ENCODE measurements around the gene SEPTIN12. TPM values are rescaled to one million over a fixed set of nuclear protein-coding genes. Genes with fewer than 3 reads are reported as not detected.
A peak's percentile ranks its signal among the peaks of the same experiment; 100 is the strongest.

SEPTIN12 gene
- not detected for total RNA-seq
- polyA plus RNA-seq = under 1 TPM in 1 of 3 donors, not detected in 2; 0.41 TPM
- long read RNA-seq, donor 1 = 0 reads
- long read RNA-seq, donor 2 = 0 reads

GRCh38 chr16:4787627-4788482, at the start of gene SEPTIN12:
Gene SEPTIN12, minus strand, starts transcription at chr16:4788345. Its CDS starts 700 bp downstream, at chr16:4787645.
- 70 to 76% (median 73%) methylated on average over 13 to 14 of the region's 14 CpGs for WGBS, 3 donors
- ATAC-seq = peak in 1 of 4 donors; percentile 26
- intact Hi-C loops (cut with DNase I) = no loop called here

GRCh38 chr16:4836727-4837126, 48.6 kb upstream of the SEPTIN12 start:
- peaks cover 14 to 94% of the 10 kb centered on the region in 2 donors for H3K36me3 ChIP-seq (ENCODE audit: insufficient read depth in 1 of 2, low read depth in 1 of 2)
- no peak for TF ChIP-seq CTCF (IDR thresholded peaks at IDR 0.05)
- no peaks in the 10 kb centered on the region for H3K9me3 ChIP-seq
- WGBS, 3 donors = 57 to 60% (median 58%) methylated on average over 2 of the region's 2 CpGs
- intact Hi-C loops (cut with DNase I) = no loop called here
- H3K4me1 ChIP-seq = peaks cover 31% of the 10 kb centered on the region
- H3K27me3 ChIP-seq (ENCODE audit: insufficient read depth in 3 of 3, low read length in 2 of 3) = no peaks in the 10 kb centered on the region
- H3K27ac ChIP-seq = peak overlapping the region; percentile 56
- no peak overlapping the region for H3K4me3 ChIP-seq
- DNase-seq (no peak), ATAC-seq (no peak)

More at GRCh38 chr16:4787627-4788482, at the start of gene SEPTIN12:
- no peaks in the 10 kb centered on the region for H3K9me3 ChIP-seq
- no peaks in the 10 kb centered on the region for H3K4me1 ChIP-seq
- DNase-seq = no peak
- no peak for TF ChIP-seq CTCF (IDR thresholded peaks at IDR 0.05)
- no peak within 1 kb of the TSS for H3K4me3 ChIP-seq
- H3K27me3 ChIP-seq (ENCODE audit: insufficient read depth in 3 of 3, low read length in 2 of 3) = no peaks in the 10 kb centered on the region
- H3K27ac ChIP-seq = no peak within 1 kb of the TSS
- H3K36me3 ChIP-seq (ENCODE audit: insufficient read depth in 1 of 2, low read depth in 1 of 2) = no peaks in the 10 kb centered on the region

GRCh38 chr16:4833584-4833983, 45.4 kb upstream of the SEPTIN12 start:
- no peak overlapping the region for H3K27ac ChIP-seq
- no peaks in the 10 kb centered on the region for H3K9me3 ChIP-seq
- intact Hi-C loops (cut with DNase I) = no loop called here
- peaks cover 48% of the 10 kb centered on the region for H3K4me1 ChIP-seq
- no peak for TF ChIP-seq CTCF (IDR thresholded peaks at IDR 0.05)
- WGBS, 3 donors = 73 to 83% (median 75%) methylated on average over 1 of the region's 1 CpG
- no peak for DNase-seq
- H3K27me3 ChIP-seq (ENCODE audit: insufficient read depth in 3 of 3, low read length in 2 of 3) = no peaks in the 10 kb centered on the region
- H3K4me3 ChIP-seq = no peak overlapping the region
- ATAC-seq = no peak
- peaks cover 11 to 94% of the 10 kb centered on the region in 2 donors for H3K36me3 ChIP-seq (ENCODE audit: insufficient read depth in 1 of 2, low read depth in 1 of 2)

- Histone ChIP-seq H3K27me3 (ENCODE audit: insufficient read depth in 3 of 3, low read length in 2 of 3) (no peaks in the 10 kb centered on the region), H3K36me3 (ENCODE audit: insufficient read depth in 1 of 2, low read depth in 1 of 2) (peaks cover 7 to 94% of the 10 kb centered on the region in 2 donors), H3K4me3 (no peak overlapping the region), H3K9me3 (no peaks in the 10 kb centered on the region), H3K4me1 (peaks cover 55% of the 10 kb centered on the region), H3K27ac (peak overlapping the region; percentile 17)
- no peak for TF ChIP-seq CTCF (IDR thresholded peaks at IDR 0.05)
- WGBS, 3 donors = 67 to 72% (median 70%) methylated on average over 6 of the region's 6 CpGs
- DNase-seq = no peak
- intact Hi-C loops (cut with DNase I) = no loop called here
- ATAC-seq = no peak
Measured at GRCh38 chr16:4832698-4833343, 44.7 kb upstream of the SEPTIN12 start.
